ENCODE data around the gene DPP4.
"Not testable (repeated sequence)": the region's sequence is repeated elsewhere in the genome, so short reads cannot be mapped to it uniquely, and the experiment has no call there.

DPP4 gene

GRCh38 chr2:161980976-161981375 is 93.0 kb downstream of the DPP4 start:
- Mint-ChIP-seq H3K9me3 (no peaks in the 10 kb centered on the region), H3K4me1 (ENCODE audit: low read depth in 2 of 2) (peaks cover 0 to 20% of the 10 kb centered on the region in 2 donors), H3K27ac (peak overlapping the region in 1 of 2 donors; percentile 13), H3K4me3 (no peak overlapping the region), H3K27me3 (no peaks in the 10 kb centered on the region), H3K36me3 (ENCODE audit: insufficient read depth) (peaks cover 14% of the 10 kb centered on the region)
- ATAC-seq (replicated peaks) (no peak), DNase-seq (no peak)

- H3K27ac Mint-ChIP-seq = peak overlapping the region in 1 of 2 donors; percentile 29
- H3K4me1 Mint-ChIP-seq (ENCODE audit: low read depth in 2 of 2) = peaks cover 0 to 25% of the 10 kb centered on the region in 2 donors
Observed at GRCh38 chr2:161979490-161979889, 94.5 kb downstream of the DPP4 start.

GRCh38 chr2:161977926-161978325 is 96.1 kb downstream of the DPP4 start:
- not testable (repeated sequence) for H3K4me3 Mint-ChIP-seq; DNase-seq; H3K9me3 Mint-ChIP-seq; ATAC-seq (replicated peaks); H3K27me3 Mint-ChIP-seq
- H3K4me1 Mint-ChIP-seq (ENCODE audit: low read depth in 2 of 2) = peaks cover 0 to 25% of the 10 kb centered on the region in 2 donors
- H3K36me3 Mint-ChIP-seq (ENCODE audit: insufficient read depth) = peaks cover 21% of the 10 kb centered on the region
- peak overlapping the region in 1 of 2 donors; percentile 45 for H3K27ac Mint-ChIP-seq

More at GRCh38 chr2:161979490-161979889, 94.5 kb downstream of the DPP4 start:
- no peaks in the 10 kb centered on the region for H3K27me3 Mint-ChIP-seq
- peak overlapping the region in 1 of 2 donors; percentile 12 for H3K4me3 Mint-ChIP-seq
- H3K9me3 Mint-ChIP-seq = peaks cover 0 to 5% of the 10 kb centered on the region in 2 donors
- DNase-seq (no peak), ATAC-seq (replicated peaks) (peak; percentile 59)
- peaks cover 21% of the 10 kb centered on the region for H3K36me3 Mint-ChIP-seq (ENCODE audit: insufficient read depth)

- Mint-ChIP-seq H3K4me3 (no peak overlapping the region), H3K4me1 (ENCODE audit: low read depth in 2 of 2) (peaks cover 0 to 22% of the 10 kb centered on the region in 2 donors), H3K27ac (peak overlapping the region in 1 of 2 donors; percentile 45), H3K27me3 (no peaks in the 10 kb centered on the region), H3K9me3 (peaks cover 0 to 5% of the 10 kb centered on the region in 2 donors), H3K36me3 (ENCODE audit: insufficient read depth) (peaks cover 21% of the 10 kb centered on the region)
- ATAC-seq (replicated peaks) (no peak), DNase-seq (no peak)
Observed at GRCh38 chr2:161976917-161977316, 97.1 kb downstream of the DPP4 start.

GRCh38 chr2:161976295-161976694 is 97.7 kb downstream of the DPP4 start:
- H3K4me3 Mint-ChIP-seq = no peak overlapping the region
- DNase-seq (no peak), ATAC-seq (replicated peaks) (no peak)
- no peak overlapping the region for H3K27ac Mint-ChIP-seq
- H3K9me3 Mint-ChIP-seq = peaks cover 0 to 5% of the 10 kb centered on the region in 2 donors
- H3K36me3 Mint-ChIP-seq (ENCODE audit: insufficient read depth) = peaks cover 21% of the 10 kb centered on the region
- peaks cover 0 to 20% of the 10 kb centered on the region in 2 donors for H3K4me1 Mint-ChIP-seq (ENCODE audit: low read depth in 2 of 2)
- H3K27me3 Mint-ChIP-seq = no peaks in the 10 kb centered on the region

- no peak for ATAC-seq (replicated peaks)
- H3K4me1 Mint-ChIP-seq (ENCODE audit: low read depth in 2 of 2) = peaks cover 0 to 21% of the 10 kb centered on the region in 2 donors
- peak overlapping the region in 1 of 2 donors; percentile 36 for H3K4me3 Mint-ChIP-seq
- H3K27ac Mint-ChIP-seq = peak overlapping the region in 1 of 2 donors; percentile 63
- H3K9me3 Mint-ChIP-seq = peaks cover 0 to 5% of the 10 kb centered on the region in 2 donors
- no peaks in the 10 kb centered on the region for H3K27me3 Mint-ChIP-seq
- DNase-seq = no peak
- peaks cover 21% of the 10 kb centered on the region for H3K36me3 Mint-ChIP-seq (ENCODE audit: insufficient read depth)
Observed at GRCh38 chr2:161975813-161976160, 98.2 kb downstream of the DPP4 start.

GRCh38 chr2:161975062-161975812 is 98.8 kb downstream of the DPP4 start:
- DNase-seq = no peak
- Mint-ChIP-seq H3K36me3 (ENCODE audit: insufficient read depth) (peaks cover 21% of the 10 kb centered on the region), H3K27ac (peak overlapping the region in 1 of 2 donors; percentile 63), H3K4me1 (ENCODE audit: low read depth in 2 of 2) (peaks cover 0 to 21% of the 10 kb centered on the region in 2 donors), H3K9me3 (peaks cover 0 to 5% of the 10 kb centered on the region in 2 donors), H3K27me3 (no peaks in the 10 kb centered on the region), H3K4me3 (peak overlapping the region in 1 of 2 donors; percentile 36)
- no peak for ATAC-seq (replicated peaks)

- H3K36me3 Mint-ChIP-seq (ENCODE audit: insufficient read depth) = peaks cover 21% of the 10 kb centered on the region
- H3K9me3 Mint-ChIP-seq = peaks cover 0 to 5% of the 10 kb centered on the region in 2 donors
- DNase-seq (no peak), ATAC-seq (replicated peaks) (no peak)
- H3K4me3 Mint-ChIP-seq = no peak overlapping the region
- H3K4me1 Mint-ChIP-seq (ENCODE audit: low read depth in 2 of 2) = peaks cover 0 to 18% of the 10 kb centered on the region in 2 donors
- no peaks in the 10 kb centered on the region for H3K27me3 Mint-ChIP-seq
- H3K27ac Mint-ChIP-seq = no peak overlapping the region
Observed at GRCh38 chr2:161974461-161974860, 99.6 kb downstream of the DPP4 start.

- Mint-ChIP-seq H3K4me3 (no peak overlapping the region), H3K27me3 (no peaks in the 10 kb centered on the region), H3K36me3 (ENCODE audit: insufficient read depth) (peaks cover 20% of the 10 kb centered on the region), H3K4me1 (ENCODE audit: low read depth in 2 of 2) (peaks cover 0 to 16% of the 10 kb centered on the region in 2 donors), H3K9me3 (peaks cover 0 to 5% of the 10 kb centered on the region in 2 donors), H3K27ac (no peak overlapping the region)
- ATAC-seq (replicated peaks) (no peak), DNase-seq (no peak)
Observed at GRCh38 chr2:161972866-161973265, 101.1 kb downstream of the DPP4 start.

- DNase-seq (no peak), ATAC-seq (replicated peaks) (no peak)
- no peak overlapping the region for H3K27ac Mint-ChIP-seq
- peaks cover 0 to 16% of the 10 kb centered on the region in 2 donors for H3K4me1 Mint-ChIP-seq (ENCODE audit: low read depth in 2 of 2)
- H3K4me3 Mint-ChIP-seq = no peak overlapping the region
- peaks cover 20% of the 10 kb centered on the region for H3K36me3 Mint-ChIP-seq (ENCODE audit: insufficient read depth)
- H3K27me3 Mint-ChIP-seq = no peaks in the 10 kb centered on the region
- peaks cover 0 to 5% of the 10 kb centered on the region in 2 donors for H3K9me3 Mint-ChIP-seq
Observed at GRCh38 chr2:161972232-161972631, 101.8 kb downstream of the DPP4 start.

- peaks cover 0 to 16% of the 10 kb centered on the region in 2 donors for H3K4me1 Mint-ChIP-seq (ENCODE audit: low read depth in 2 of 2)
- no peak overlapping the region for H3K4me3 Mint-ChIP-seq
- DNase-seq (no peak), ATAC-seq (replicated peaks) (peak; percentile 54)
- peaks cover 26% of the 10 kb centered on the region for H3K36me3 Mint-ChIP-seq (ENCODE audit: insufficient read depth)
- peak overlapping the region; percentile 32 to 75 for H3K27ac Mint-ChIP-seq
- H3K27me3 Mint-ChIP-seq = no peaks in the 10 kb centered on the region
- H3K9me3 Mint-ChIP-seq = peaks cover 0 to 5% of the 10 kb centered on the region in 2 donors
Observed at GRCh38 chr2:161971551-161971950, 102.5 kb downstream of the DPP4 start.

- Mint-ChIP-seq H3K27me3 (no peaks in the 10 kb centered on the region), H3K4me3 (no peak overlapping the region), H3K9me3 (no peaks in the 10 kb centered on the region), H3K36me3 (ENCODE audit: insufficient read depth) (peaks cover 20% of the 10 kb centered on the region), H3K4me1 (ENCODE audit: low read depth in 2 of 2) (peaks cover 0 to 8% of the 10 kb centered on the region in 2 donors), H3K27ac (no peak overlapping the region)
- DNase-seq = no peak
- ATAC-seq (replicated peaks) = no peak
Observed at GRCh38 chr2:161969159-161969558, 104.9 kb downstream of the DPP4 start.

GRCh38 chr2:161965994-161966393 is 108.0 kb downstream of the DPP4 start:
- H3K27ac Mint-ChIP-seq = no peak overlapping the region
- peaks cover 0 to 2% of the 10 kb centered on the region in 2 donors for H3K4me1 Mint-ChIP-seq (ENCODE audit: low read depth in 2 of 2)
- no peaks in the 10 kb centered on the region for H3K9me3 Mint-ChIP-seq
- no peaks in the 10 kb centered on the region for H3K27me3 Mint-ChIP-seq
- H3K4me3 Mint-ChIP-seq = no peak overlapping the region
- H3K36me3 Mint-ChIP-seq (ENCODE audit: insufficient read depth) = peaks cover 20% of the 10 kb centered on the region
- no peak for DNase-seq
- ATAC-seq (replicated peaks) = peak; percentile 61

GRCh38 chr2:161964160-161964559 is 109.9 kb downstream of the DPP4 start:
- ATAC-seq (replicated peaks) = no peak

More at GRCh38 chr2:161964160-161964559, 109.9 kb downstream of the DPP4 start:
- DNase-seq = no peak
- peak overlapping the region in 1 of 2 donors; percentile 23 for H3K4me3 Mint-ChIP-seq
- H3K27me3 Mint-ChIP-seq = no peaks in the 10 kb centered on the region
- H3K36me3 Mint-ChIP-seq (ENCODE audit: insufficient read depth) = peaks cover 20% of the 10 kb centered on the region
- H3K9me3 Mint-ChIP-seq = no peaks in the 10 kb centered on the region
- no peak overlapping the region for H3K27ac Mint-ChIP-seq
- H3K4me1 Mint-ChIP-seq (ENCODE audit: low read depth in 2 of 2) = no peaks in the 10 kb centered on the region
